Measurements from ENCODE around the gene C16orf54. TPM values are rescaled to one million over a fixed set of nuclear protein-coding genes. Genes with fewer than 3 reads are reported as not detected.
"Not testable (repeated sequence)": the region's sequence is repeated elsewhere in the genome, so short reads cannot be mapped to it uniquely, and the experiment has no call there.

C16orf54 gene
- polyA plus RNA-seq, 1 donor from 2014 or later = 50.6 TPM

DNA sequence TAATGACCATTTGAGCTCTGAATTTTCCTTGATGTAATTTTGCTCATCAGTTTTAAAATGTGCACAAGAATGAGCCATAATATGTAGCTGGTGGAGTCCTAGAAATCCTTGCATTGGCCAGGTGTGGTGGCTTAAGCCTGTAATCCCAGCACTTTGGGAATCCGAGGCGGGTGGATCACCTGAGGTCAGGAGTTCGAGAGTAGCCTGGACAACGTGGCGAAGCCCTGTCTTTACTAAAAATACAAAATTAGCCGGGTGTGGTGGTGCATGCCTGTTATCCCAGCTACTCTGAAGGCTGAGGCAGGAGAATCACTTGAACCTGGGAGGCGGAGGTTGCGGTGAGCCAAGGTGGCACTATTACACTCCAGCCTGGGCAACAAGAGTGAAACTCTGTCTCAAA lies 11.3 kb upstream of the C16orf54 start:
- H3K4me3 Mint-ChIP-seq = peak overlapping the region in 1 of 4 donors; percentile 25
- peak overlapping the region in 2 of 3 donors; percentile 45 to 64 for H3K27ac Mint-ChIP-seq
- peaks cover 17 to 21% (median 17%) of the 10 kb centered on the region in 3 donors for H3K4me1 Mint-ChIP-seq
- H3K36me3 Mint-ChIP-seq, H3K27me3 Mint-ChIP-seq, H3K9me3 Mint-ChIP-seq: not testable (repeated sequence)

- Mint-ChIP-seq H3K4me1 (peaks cover 15 to 21% (median 17%) of the 10 kb centered on the region in 3 donors), H3K27me3 (no peaks in the 10 kb centered on the region), H3K4me3 (peak overlapping the region in 2 of 4 donors; percentile 25 to 72), H3K27ac (peak overlapping the region in 2 of 3 donors; percentile 45 to 64), H3K36me3 (no peaks in the 10 kb centered on the region), H3K9me3 (no peaks in the 10 kb centered on the region)
These were observed 10.9 kb upstream of the C16orf54 start for GRCh38 chr16:29756654-29757053.

DNA sequence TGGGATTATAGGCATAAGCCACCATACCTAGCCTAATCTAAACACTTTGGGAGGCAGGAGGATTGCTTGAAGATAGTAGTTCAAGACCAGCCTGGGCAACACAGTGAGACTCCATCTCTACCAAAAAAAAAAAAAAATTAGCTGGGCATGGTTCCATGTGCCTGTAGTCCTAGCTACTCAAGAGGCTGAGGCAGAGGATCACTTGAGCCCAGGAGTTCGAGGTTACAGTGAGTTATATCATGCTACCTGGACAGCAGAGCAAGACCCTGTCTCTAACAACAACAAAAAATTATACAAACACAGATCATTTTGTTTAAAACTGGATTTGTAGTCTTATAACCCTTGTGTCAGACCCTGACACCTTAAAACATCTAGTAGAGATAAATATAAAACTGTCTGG lies 7.7 kb upstream of the C16orf54 start:
- no peaks in the 10 kb centered on the region for H3K27me3 Mint-ChIP-seq
- peaks cover 2% of the 10 kb centered on the region for H3K36me3 Mint-ChIP-seq
- peak overlapping the region in 2 of 3 donors; percentile 63 to 94 for H3K27ac Mint-ChIP-seq
- peaks cover 14 to 22% (median 19%) of the 10 kb centered on the region in 3 donors for H3K4me1 Mint-ChIP-seq
- peak overlapping the region in 2 of 4 donors; percentile 59 to 85 for H3K4me3 Mint-ChIP-seq
- no peaks in the 10 kb centered on the region for H3K9me3 Mint-ChIP-seq

GRCh38 chr16:29748760-29749149 lies 3.0 kb upstream of the C16orf54 start:
- not testable (repeated sequence) for H3K9me3 Mint-ChIP-seq, H3K27me3 Mint-ChIP-seq, H3K36me3 Mint-ChIP-seq
- peak overlapping the region in 1 of 4 donors; percentile 63 for H3K4me3 Mint-ChIP-seq
- peaks cover 12 to 32% (median 14%) of the 10 kb centered on the region in 3 donors for H3K4me1 Mint-ChIP-seq
- H3K27ac Mint-ChIP-seq = peak overlapping the region in 1 of 3 donors; percentile 62

DNA sequence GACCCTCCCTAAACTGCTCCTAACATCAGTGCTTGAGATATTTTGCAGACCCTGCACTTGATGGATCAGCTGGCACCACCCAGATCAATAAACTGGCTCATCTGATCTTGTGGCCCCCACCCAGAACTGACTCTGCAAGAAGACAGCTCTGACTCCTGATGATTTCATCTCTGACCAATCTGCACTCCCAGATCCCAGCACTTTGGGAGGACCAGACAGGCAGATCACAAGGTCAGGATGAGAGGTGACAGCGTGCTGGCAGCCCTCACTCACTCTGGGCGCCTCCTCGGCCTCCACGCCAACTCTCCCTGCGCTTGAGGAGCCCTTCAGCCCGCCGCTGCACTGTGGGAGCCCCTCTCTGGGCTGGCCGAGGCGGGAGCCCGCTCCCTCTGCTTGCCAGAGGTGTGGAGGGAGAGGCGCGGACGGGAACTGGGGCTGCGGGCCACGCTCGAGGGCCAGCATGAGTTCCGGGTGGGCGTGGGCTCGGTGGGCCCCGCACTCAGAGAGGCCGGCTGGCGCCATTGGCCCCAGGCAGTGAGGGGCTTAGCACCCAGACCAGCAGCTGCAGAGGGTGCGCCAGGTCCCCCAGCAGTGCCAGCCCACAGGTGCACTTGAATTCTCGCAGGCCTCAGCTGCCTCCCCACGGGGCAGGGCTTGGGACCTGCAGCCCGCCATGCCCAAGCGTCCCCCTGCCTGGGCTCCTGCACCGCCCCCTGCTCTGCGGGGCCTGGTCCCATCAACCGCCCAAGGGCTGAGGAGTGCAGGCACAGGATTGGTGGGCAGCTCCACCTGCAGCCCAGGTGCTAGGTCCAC lies 2.4 kb upstream of the C16orf54 start:
- Mint-ChIP-seq H3K4me1 (peaks cover 16 to 36% (median 21%) of the 10 kb centered on the region in 3 donors), H3K27ac (peak overlapping the region; percentile 74 to 100 (median 100)), H3K27me3 (no peaks in the 10 kb centered on the region), H3K36me3 (peaks cover 8% of the 10 kb centered on the region), H3K9me3 (peaks cover 0 to 4% (median 0%) of the 10 kb centered on the region in 3 donors), H3K4me3 (peak overlapping the region in 2 of 4 donors; percentile 49 to 92)

DNA sequence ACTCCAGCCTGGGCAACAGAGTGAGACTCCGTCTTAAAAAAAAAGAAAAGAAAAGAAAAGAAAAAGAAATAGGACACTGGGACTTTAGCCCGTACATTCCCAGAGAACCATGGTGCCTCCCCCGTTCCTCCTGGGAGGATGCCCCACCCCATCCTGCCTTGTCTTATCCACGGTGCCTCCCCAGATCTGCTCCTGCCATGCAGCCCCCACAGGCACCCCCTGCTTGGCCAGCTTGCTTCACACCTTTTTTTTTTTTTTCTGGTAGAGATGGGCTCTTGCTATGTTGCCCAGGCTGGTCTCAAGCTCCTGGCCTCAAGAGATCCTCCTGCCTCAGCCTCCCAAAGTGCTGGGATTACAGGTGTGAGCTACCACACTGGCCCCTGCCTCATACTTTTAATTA lies 728 bp upstream of the C16orf54 start:
- Mint-ChIP-seq H3K4me3 (peak overlapping the region; percentile 92 to 99 (median 98)), H3K4me1 (peaks cover 21 to 47% (median 22%) of the 10 kb centered on the region in 3 donors), H3K27ac (peak overlapping the region; percentile 96 to 100 (median 100))
- not testable (repeated sequence) for H3K9me3 Mint-ChIP-seq, H3K27me3 Mint-ChIP-seq, H3K36me3 Mint-ChIP-seq

DNA sequence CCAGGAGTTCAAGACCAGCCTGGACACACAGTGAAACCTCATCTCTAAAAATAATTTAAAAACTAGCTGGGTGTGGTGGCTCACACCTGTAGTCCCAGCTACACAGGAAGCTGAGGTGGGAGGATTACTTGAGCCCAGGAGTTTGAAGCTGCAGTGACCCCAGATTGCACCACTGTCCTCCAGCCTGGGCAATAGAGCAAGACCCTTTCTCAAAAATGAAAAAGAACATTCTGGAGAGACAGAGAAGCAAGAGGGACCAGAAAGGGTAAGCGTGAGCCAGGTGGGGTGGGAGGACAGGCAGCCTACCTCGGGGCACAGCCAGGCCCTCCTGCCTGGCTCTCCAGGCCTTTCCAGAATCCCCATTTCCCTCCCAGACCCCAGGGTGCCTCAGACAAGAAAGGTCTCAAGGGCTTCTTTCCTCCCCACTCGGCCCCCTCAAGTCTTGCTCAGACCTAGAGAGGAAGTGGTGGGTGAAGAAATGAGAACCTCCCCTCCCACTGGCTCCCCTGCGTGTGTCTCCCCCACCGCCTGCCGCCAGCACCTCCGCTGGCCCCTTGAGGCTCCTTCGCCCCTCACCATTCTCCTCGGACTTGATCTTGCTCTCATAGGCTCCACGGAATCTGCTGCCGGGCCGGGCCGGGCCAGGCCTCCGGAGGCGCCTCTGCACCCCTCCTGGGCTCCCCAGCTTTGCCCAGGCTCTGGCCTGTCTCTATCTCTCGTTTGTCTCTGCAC lies 503 bp downstream of the C16orf54 start:
- Mint-ChIP-seq H3K9me3 (peaks cover 0 to 4% (median 0%) of the 10 kb centered on the region in 3 donors), H3K36me3 (peaks cover 14% of the 10 kb centered on the region), H3K4me1 (peaks cover 33 to 57% (median 34%) of the 10 kb centered on the region in 3 donors), H3K27ac (peak overlapping the region; percentile 96 to 100 (median 100)), H3K4me3 (peak overlapping the region; percentile 92 to 99 (median 98)), H3K27me3 (no peaks in the 10 kb centered on the region)

GRCh38 chr16:29744541-29745101 lies 1.2 kb downstream of the C16orf54 start:
- peaks cover 0 to 4% (median 0%) of the 10 kb centered on the region in 3 donors for H3K9me3 Mint-ChIP-seq
- H3K4me1 Mint-ChIP-seq = peaks cover 39 to 61% (median 40%) of the 10 kb centered on the region in 3 donors
- peaks cover 18% of the 10 kb centered on the region for H3K36me3 Mint-ChIP-seq
- H3K4me3 Mint-ChIP-seq = peak overlapping the region; percentile 92 to 99 (median 98)
- no peaks in the 10 kb centered on the region for H3K27me3 Mint-ChIP-seq
- H3K27ac Mint-ChIP-seq = peak overlapping the region; percentile 96 to 100 (median 100)

GRCh38 chr16:29743827-29744531 lies 1.8 kb downstream of the C16orf54 start:
- Mint-ChIP-seq H3K27me3 (no peaks in the 10 kb centered on the region), H3K4me1 (peaks cover 41 to 65% (median 44%) of the 10 kb centered on the region in 3 donors), H3K4me3 (peak overlapping the region; percentile 92 to 99 (median 98)), H3K36me3 (peaks cover 16% of the 10 kb centered on the region), H3K27ac (peak overlapping the region; percentile 66 to 97 (median 90)), H3K9me3 (peaks cover 0 to 4% (median 0%) of the 10 kb centered on the region in 3 donors)

DNA sequence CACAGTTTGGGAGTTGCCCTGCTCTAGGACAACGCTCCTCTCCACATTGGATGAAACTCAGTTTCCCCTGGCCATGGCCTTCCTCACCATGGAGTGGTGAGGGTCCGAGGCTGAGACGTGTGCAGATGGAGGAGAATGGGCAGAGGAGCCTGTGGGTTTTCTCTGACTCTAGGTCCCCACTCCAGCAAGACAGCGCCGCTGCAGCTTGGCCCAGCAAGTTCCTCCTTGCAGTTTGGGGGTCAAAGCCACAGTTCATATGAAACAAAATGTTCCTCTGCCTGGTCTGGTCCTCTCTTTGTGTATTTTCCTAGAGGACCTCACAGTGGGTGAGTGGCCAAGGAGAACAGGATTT lies 2.3 kb downstream of the C16orf54 start:
- H3K9me3 Mint-ChIP-seq = peaks cover 0 to 4% (median 0%) of the 10 kb centered on the region in 3 donors
- H3K27ac Mint-ChIP-seq = peak overlapping the region; percentile 66 to 97 (median 90)
- H3K4me3 Mint-ChIP-seq = peak overlapping the region; percentile 74 to 98 (median 86)
- peaks cover 16% of the 10 kb centered on the region for H3K36me3 Mint-ChIP-seq
- peaks cover 46 to 69% (median 49%) of the 10 kb centered on the region in 3 donors for H3K4me1 Mint-ChIP-seq
- H3K27me3 Mint-ChIP-seq = no peaks in the 10 kb centered on the region

GRCh38 chr16:29742683-29743275 lies 3.0 kb downstream of the C16orf54 start:
- H3K4me3 Mint-ChIP-seq = peak overlapping the region; percentile 30 to 98 (median 80)
- peaks cover 16% of the 10 kb centered on the region for H3K36me3 Mint-ChIP-seq
- peak overlapping the region; percentile 20 to 90 (median 66) for H3K27ac Mint-ChIP-seq
- H3K27me3 Mint-ChIP-seq = no peaks in the 10 kb centered on the region
- H3K9me3 Mint-ChIP-seq = peaks cover 0 to 4% (median 0%) of the 10 kb centered on the region in 3 donors
- H3K4me1 Mint-ChIP-seq = peaks cover 50 to 74% (median 56%) of the 10 kb centered on the region in 3 donors

- peaks cover 45 to 68% (median 60%) of the 10 kb centered on the region in 3 donors for H3K4me1 Mint-ChIP-seq
- H3K27ac Mint-ChIP-seq = peak overlapping the region; percentile 28 to 73 (median 42)
- not testable (repeated sequence) for H3K9me3 Mint-ChIP-seq, H3K27me3 Mint-ChIP-seq
- peak overlapping the region; percentile 13 to 76 (median 60) for H3K4me3 Mint-ChIP-seq
- peaks cover 16% of the 10 kb centered on the region for H3K36me3 Mint-ChIP-seq
These were observed 5.2 kb downstream of the C16orf54 start for GRCh38 chr16:29740630-29741015.

- peak overlapping the region; percentile 39 to 76 (median 54) for H3K4me3 Mint-ChIP-seq
- peaks cover 45 to 68% (median 60%) of the 10 kb centered on the region in 3 donors for H3K4me1 Mint-ChIP-seq
- H3K9me3 Mint-ChIP-seq, H3K27me3 Mint-ChIP-seq: not testable (repeated sequence)
- H3K36me3 Mint-ChIP-seq = peaks cover 16% of the 10 kb centered on the region
- peak overlapping the region; percentile 42 to 73 (median 72) for H3K27ac Mint-ChIP-seq
These were observed 5.7 kb downstream of the C16orf54 start for GRCh38 chr16:29739927-29740629.

All from IgD-negative memory B cell (primary cell).